GM19099 (cell line): ENCODE data around the gene BBX.

ENCODE experiments used
- POLR2A ChIP-seq: IDR thresholded peaks from 3 replicates; pipeline ENCODE4 v1.6.1; 2011; ENCODE audit warnings: low read depth; ENCODE audit not compliant: insufficient read length; ENCODE audit errors: extremely low read depth

BBX gene

GRCh38 chr3:107810171-107811071 is 287.7 kb downstream of the BBX start:
- no peak for TF ChIP-seq POLR2A

- no peak for TF ChIP-seq POLR2A
Observed at GRCh38 chr3:107813026-107813425, 290.3 kb downstream of the BBX start.

GRCh38 chr3:107816107-107816506 is 293.3 kb downstream of the BBX start:
- no peak for TF ChIP-seq POLR2A

GRCh38 chr3:107817076-107817475 is 294.3 kb downstream of the BBX start:
- no peak for TF ChIP-seq POLR2A

DNA sequence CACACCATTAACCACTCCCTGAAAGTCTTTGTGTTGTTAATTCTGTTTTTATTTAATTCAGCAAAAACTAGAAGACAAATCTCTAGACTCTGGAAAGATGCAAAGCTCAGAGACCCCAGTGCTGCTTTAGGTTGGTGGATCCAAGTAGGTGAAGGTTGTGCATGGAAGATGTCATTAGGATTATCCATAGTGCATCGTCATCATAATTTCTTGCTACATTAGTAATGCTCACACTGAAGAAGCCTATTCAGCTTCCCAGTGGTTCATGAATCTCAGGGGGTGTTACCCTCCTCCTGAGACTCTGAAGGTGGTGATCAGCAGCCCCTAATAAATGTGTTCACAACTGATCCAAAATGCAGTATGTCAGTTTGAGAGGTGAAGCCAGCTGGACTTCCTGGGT is 295.3 kb downstream of the BBX start:
- no peak for TF ChIP-seq POLR2A

GRCh38 chr3:107819656-107820055 is 296.9 kb downstream of the BBX start:
- TF ChIP-seq POLR2A: no peak

- no peak for TF ChIP-seq POLR2A
Observed at GRCh38 chr3:107822308-107822707, 299.5 kb downstream of the BBX start.

- no peak for TF ChIP-seq POLR2A
Observed at GRCh38 chr3:107824822-107825371, 302.1 kb downstream of the BBX start.

- no peak for TF ChIP-seq POLR2A
Observed at GRCh38 chr3:107825556-107825955, 302.8 kb downstream of the BBX start.

DNA sequence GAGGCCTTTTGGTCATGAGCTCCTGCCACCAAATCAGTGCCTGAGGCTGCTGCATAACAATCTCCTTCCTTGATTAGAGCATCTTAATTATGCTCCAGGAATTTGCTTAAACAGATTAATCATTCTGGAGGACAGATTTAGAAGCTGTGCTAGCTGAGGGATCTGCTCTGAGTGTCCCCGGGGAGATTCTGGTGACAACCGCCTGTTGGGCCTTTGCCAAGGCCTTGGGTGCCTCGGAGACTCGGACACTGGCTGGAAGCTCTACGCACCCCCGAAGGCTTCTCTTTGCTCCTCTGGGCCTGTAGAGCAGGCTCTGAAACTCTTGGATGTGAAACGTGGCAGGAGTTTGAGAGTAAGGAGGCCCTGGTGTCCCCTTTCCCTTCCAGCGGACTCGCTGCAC is 304.0 kb downstream of the BBX start:
- no peak for TF ChIP-seq POLR2A

- TF ChIP-seq POLR2A: no peak
Observed at GRCh38 chr3:107829185-107829584, 306.4 kb downstream of the BBX start.

- no peak for TF ChIP-seq POLR2A
Observed at GRCh38 chr3:107831590-107831989, 308.8 kb downstream of the BBX start.

DNA sequence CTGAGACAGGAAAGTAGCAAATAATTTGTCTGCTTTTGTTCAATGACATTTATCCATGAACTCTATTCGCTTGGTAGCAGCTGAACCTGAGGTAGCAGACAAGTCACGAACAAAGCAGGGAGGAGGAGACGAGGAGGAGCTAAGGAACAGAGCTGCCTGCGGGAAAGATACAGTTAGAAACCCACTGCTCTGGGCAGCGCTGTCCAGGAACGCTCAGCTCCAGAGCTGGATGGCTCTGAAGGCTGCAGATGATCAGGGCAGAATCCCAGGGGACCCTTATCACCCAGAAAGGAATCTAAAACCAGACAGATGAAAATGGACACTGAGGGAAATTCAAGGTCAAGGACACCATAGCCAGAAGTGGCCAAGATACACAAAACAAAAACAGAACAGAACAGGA is 310.3 kb downstream of the BBX start:
- no peak for TF ChIP-seq POLR2A

DNA sequence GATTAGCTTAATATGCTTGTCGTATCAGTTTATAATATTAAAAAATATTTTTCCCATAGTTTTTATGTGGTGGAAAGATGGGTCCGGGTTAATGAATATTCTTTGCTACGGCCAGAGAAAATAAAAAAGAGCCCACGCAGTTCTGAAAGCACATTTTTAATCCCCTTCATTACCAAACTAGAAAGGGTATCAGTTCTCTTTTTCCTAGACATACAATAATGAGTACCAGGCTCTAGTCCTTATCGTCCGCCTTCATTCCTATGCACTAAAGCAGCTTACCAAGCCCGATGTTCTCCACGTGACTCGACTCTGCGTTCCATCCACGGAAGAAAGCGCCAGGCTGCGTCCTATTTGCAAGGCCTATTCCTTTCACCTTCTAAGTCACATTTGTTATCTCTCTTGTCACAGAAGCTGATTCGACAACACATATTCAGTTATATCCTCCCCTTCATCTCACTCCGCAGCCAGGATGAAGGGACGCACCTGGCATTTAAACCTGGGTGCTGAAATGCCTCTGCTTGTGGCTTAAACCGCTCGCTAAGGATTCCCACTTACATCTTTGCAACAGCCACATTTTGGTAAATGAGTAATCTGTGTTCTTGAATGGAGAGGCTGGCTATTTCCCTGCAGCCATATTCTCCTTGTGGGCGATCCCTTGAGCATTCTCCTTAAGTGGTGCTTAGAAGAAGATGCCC is 311.1 kb downstream of the BBX start:
- TF ChIP-seq POLR2A: no peak

DNA sequence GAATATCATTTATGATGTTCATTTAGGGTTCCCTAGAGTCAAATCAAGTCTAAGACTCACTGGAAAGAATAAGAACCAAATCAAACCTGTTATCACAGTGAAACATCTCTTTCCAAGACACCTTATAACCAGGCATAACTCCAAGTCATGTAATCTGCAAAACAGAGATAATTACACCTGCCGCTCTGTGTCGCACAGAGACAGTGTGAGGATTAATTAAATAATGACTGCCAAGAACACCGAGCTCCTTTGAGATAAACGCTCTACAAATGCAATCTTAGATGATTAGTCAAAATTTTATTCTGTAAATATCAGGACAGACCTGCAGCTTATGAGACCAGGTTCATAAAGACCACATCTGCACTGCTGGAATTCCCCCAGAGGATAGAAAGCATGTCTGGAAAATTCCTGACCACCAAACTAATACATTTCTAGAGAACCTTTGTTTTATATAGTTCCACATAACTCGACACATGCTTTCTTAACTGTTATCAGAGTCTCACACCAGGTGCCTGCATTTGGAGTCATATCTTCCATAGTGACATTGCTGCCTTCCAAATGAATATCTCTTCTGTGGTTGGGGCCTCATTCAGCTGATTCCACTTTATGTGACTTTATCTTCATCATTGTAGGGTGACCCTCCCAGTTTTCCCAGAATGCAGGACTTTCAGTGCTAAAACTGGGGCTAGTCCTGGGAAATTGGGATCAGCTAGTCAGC is 315.3 kb downstream of the BBX start:
- no peak for TF ChIP-seq POLR2A
